Measurements from ENCODE around the gene SUPT3H.

GRCh38 chr6:45377554-45378333 lies at the start of gene SUPT3H:
- TF ChIP-seq SUZ12 (IDR thresholded peaks at IDR 0.05; ENCODE audit: extremely low read depth, insufficient read depth, insufficient read length) (no peak), YY1 (IDR thresholded peaks at IDR 0.05; ENCODE audit: insufficient read depth, insufficient read length) (no peak), ZNF274 (IDR thresholded peaks at IDR 0.05; ENCODE audit: low read depth, low read length) (no peak)
